GM21526 (cell line): ENCODE data around the gene CEBPE.
A peak's percentile ranks its signal among the peaks of the same experiment; 100 is the strongest.

Source experiments
- ATAC-seq: cut with Tn5 transposase; IDR thresholded peaks from one replicate; pipeline ENCODE4 v1.9.1; 2021; ENCODE audit warnings: moderate library complexity; ENCODE audit not compliant: unreplicated experiment, low FRiP score

The CEBPE gene

DNA sequence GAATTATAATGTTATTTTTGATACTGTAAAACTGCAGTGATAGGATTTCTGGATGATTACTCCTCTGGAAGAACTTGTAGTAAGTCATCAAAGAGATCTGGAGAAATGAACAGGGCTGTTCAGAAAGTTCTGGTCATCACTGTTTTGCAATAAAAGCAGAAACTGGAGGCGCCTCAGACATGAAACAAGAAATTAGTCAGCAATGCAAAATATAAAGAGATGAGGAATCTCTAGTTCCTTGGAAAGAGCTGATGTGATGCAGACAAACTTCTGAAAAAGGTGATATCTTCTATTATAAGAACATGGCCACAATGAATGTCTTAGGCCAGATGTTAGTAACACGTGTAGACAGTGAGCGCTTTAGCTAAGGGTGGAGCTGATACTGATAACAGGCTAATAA lies 33.6 kb downstream of the CEBPE start:
- no peak for ATAC-seq

- ATAC-seq: no peak
Observed at GRCh38 chr14:23080474-23080873, 38.6 kb downstream of the CEBPE start.

GRCh38 chr14:23079716-23080115 lies 39.3 kb downstream of the CEBPE start:
- no peak for ATAC-seq

DNA sequence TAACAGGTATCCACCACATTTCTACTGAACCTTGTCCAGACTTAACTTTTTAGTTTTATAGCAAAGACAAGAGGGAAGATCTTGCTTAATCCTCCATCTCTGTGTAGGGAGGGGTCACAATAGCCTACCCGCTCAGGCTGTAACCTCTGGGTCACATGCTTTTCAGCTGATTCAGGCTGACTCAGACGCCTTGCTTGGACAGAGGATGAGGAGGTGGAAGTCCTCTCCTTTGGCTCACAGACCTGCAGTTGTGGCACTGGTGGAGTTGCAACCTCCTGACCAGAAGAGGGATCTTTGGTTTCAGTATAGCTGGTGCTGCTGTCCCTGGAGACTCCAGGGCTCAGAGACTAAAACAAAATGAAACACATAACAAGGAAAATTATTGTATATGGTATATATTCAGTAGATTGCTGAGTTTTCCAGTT lies 40.4 kb downstream of the CEBPE start:
- no peak for ATAC-seq

DNA sequence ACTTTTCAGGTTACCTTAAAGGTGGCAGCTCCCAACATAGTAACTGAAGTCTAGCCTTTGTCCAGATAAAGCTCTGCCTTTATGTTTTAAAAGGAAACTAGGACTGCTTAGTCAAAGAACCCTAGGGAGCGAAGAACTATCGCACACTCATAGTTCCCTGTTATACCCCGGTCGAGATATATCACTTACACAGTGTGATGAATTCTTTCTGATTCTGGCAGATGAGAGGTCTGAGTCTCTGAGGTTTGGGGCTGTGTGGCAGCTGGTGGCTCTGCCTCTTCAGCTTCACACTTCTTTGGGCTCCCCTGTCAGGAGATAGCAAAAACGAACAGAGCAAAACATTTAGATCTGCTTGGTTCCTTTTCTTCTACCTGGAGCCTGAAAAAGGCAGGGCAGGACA lies 41.1 kb downstream of the CEBPE start:
- ATAC-seq: no peak

GRCh38 chr14:23076785-23077408 lies 42.2 kb downstream of the CEBPE start:
- no peak for ATAC-seq

GRCh38 chr14:23074906-23075305 lies 44.1 kb downstream of the CEBPE start:
- ATAC-seq: no peak

GRCh38 chr14:23071921-23072539 lies 47.0 kb downstream of the CEBPE start:
- ATAC-seq: no peak

- ATAC-seq: peak; percentile 70
Observed at GRCh38 chr14:23071244-23071920, 47.7 kb downstream of the CEBPE start.

DNA sequence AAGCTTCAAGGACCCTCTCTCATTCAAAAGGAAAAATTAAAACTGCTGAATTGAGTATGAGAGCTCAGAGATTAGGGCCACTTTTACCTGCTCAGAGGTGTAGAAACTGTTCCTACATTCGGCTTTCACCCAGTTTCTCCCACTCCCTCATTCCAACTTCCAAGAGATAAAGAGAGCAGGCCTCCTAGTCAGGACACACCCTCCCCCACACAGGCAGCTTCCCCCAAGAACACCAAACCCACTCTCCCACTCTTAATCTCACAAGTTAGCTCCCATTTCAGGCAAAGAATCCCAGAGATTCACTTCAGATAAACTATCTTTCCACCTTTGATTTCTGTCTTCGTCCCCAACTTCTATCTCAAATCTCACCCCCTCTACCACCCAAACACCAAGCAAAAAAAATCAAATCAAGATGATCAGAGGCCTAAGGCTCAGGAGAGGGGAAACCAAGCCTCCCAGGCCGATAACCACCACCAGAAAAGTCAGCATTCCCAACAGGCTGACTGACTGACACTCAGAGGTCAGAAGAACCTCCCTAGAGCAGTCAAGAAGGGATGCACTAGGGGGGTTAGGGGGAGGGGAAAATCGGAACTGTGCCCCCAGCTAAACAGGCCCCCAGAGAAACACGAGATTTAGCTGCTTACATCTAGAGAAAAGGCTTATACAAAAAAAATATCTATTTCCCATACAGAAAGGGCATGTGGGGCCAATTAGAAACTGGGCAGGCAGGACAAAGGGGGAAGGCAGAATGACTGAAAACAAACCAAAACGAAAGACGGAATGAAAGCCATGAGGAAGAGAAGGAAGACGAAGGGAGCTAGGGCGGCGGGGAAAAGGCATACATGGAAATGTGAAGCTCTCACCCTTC lies 48.6 kb downstream of the CEBPE start:
- ATAC-seq: no peak

GRCh38 chr14:23069413-23069806 lies 49.6 kb downstream of the CEBPE start:
- ATAC-seq: no peak

DNA sequence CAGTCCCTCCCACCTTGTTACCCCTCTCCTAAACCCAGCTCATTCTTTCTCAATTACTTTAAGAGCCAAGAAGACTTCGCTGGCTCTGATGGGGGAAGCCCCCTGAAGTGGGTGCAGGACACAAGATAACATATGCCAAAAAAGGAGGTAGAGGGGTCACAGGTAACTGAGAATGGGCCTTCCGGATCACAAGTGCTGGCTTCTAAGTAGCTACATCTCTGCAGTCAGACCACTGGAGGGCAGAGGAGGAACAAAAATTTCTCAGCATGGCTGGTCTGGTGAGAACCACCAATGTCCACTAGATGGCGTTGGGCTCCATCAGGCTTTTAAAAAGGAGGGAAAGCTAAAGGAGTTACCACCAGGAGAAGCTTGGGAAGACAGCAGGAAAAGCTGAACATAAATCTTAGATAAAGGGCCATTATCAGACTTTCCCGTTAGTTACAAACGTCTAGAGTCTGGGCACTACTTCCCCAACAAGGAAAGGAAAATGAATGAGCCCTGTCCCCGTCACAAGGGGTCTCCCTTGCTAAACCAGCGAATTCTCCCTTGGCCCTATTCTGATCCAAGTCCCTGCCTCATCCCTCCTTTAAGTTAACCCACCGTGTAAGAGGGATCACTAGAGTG lies 50.2 kb downstream of the CEBPE start:
- no peak for ATAC-seq

DNA sequence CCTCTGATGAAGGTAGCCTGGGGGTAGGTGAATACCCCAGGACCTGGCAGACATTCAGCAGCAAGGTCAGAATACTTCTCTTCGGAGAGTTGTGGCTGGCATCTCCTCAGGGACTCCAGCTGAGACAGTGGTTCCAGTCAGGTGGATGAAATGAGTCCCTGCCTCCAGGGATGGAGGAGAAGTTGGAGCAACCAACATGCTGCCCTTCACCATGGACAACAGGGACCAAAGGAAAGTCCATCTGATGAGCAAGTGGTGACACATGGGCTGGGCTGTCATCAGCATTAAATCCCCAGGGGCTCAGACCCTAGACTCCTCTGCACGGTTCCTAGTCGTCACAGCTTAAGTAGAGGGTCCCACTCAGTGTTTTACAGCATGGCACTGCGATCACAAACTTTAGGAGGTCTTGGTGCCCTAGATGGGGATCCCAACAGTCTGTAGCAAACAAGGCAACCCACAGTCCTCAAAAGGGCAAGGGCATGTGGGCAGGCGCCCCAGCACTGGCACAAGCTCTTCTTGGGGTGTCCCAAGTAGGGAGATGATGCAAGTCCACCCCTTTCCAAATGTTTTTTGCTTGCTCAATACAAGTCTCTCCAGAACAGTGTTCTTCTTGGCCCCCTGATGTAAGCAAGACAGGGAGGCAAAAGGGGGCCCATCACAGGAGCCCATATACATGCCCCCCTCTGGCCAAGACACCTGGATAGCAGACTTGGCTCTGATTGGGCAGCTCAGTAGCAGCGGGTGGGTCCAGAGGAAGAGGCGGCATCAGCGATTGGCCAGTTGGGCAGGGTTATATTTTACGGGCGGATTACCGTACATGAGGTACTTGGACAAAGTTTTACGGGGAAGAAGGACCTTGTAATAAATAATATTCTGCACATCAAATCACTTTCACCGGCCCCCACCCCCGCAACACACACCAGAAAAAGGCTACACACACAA lies 50.9 kb downstream of the CEBPE start:
- ATAC-seq: no peak
